PC-3 (cell line): Measurements from ENCODE around the gene RPLP1. TPM values are rescaled to one million over a fixed set of nuclear protein-coding genes. Genes with fewer than 3 reads are reported as not detected.
A peak's percentile ranks its signal among the peaks of the same experiment; 100 is the strongest.

Experiments used
- ATAC-seq: fragments of 200-7000 bp; cut with Tn5 transposase; 2 replicates; pipeline ENCODE4 v1.9.1; 2020; ENCODE audit warnings: mild to moderate bottlenecking, moderate library complexity
- BruUV-seq: library from RNA; stranded (reverse); fragments of 400-500 nt; replicated peaks from 2 replicates; lab custom pipeline; 2021; lab: Mats Ljungman, UMichigan
- CTCF ChIA-PET: fragments of 300-600 bp; sonication (Branson Sonifier 250); formaldehyde crosslinking; loops from one replicate; lab custom pipeline; 2022; ENCODE audit warnings: antibody characterized with exemption; lab: Charles Lee
- POLR2A ChIA-PET: fragments of 300-600 bp; sonication (Branson Sonifier 250); formaldehyde crosslinking; loops from one replicate; lab custom pipeline; 2022; ENCODE audit warnings: antibody characterized with exemption; ENCODE audit not compliant: unreplicated experiment; lab: Charles Lee
- DNase-seq: peaks from one replicate; pipeline ENCODE4 v3.0.0-alpha.2; 2015
- H2AFZ ChIP-seq: fragments of 300-600 bp; sonication (generic); 2 replicates; pipeline ENCODE4 v1.6.0; 2016; ENCODE audit warnings: antibody characterized with exemption, low read length
- H3F3A ChIP-seq: fragments of 300-600 bp; sonication (generic); one replicate; pipeline ENCODE4 v1.6.0; 2017; ENCODE audit warnings: antibody characterized with exemption, low read length, control low read depth, mild to moderate bottlenecking; ENCODE audit not compliant: unreplicated experiment
- H3K27ac ChIP-seq: fragments of 300-600 bp; sonication (generic); 2 replicates; pipeline ENCODE4 v1.5.1; 2016; ENCODE audit warnings: mild to moderate bottlenecking, low read length
- H3K27me3 ChIP-seq: fragments of 300-600 bp; sonication (generic); 2 replicates; pipeline ENCODE4 v1.6.1; 2016; ENCODE audit warnings: low read length, mixed read lengths
- H3K36me3 ChIP-seq: fragments of 300-600 bp; sonication (generic); 2 replicates; pipeline ENCODE4 v1.6.1; 2016; ENCODE audit warnings: low read depth, mixed run types, low read length, mixed read lengths
- H3K4me1 ChIP-seq: fragments of 300-600 bp; sonication (generic); 2 replicates; pipeline ENCODE4 v1.5.1; 2016; ENCODE audit warnings: low read length; ENCODE audit not compliant: insufficient read depth
- H3K4me2 ChIP-seq: fragments of 300-600 bp; sonication (generic); 2 replicates; pipeline ENCODE4 v1.6.0; 2016; ENCODE audit warnings: low read length
- H3K4me3 ChIP-seq: fragments of 300-600 bp; sonication (generic); 2 replicates; pipeline ENCODE4 v1.5.1; 2016; ENCODE audit warnings: mild to moderate bottlenecking, low read length, mixed read lengths
- H3K79me2 ChIP-seq: fragments of 300-600 bp; sonication (generic); 2 replicates; pipeline ENCODE4 v1.6.1; 2017; ENCODE audit warnings: low read length, mixed read lengths
- H3K9ac ChIP-seq: fragments of 300-600 bp; sonication (generic); 2 replicates; pipeline ENCODE4 v1.6.0; 2016; ENCODE audit warnings: mild to moderate bottlenecking, low read length
- H3K9me2 ChIP-seq: fragments of 300-600 bp; sonication (generic); replicated peaks from 2 replicates; pipeline ENCODE4 v1.6.1; 2016; ENCODE audit warnings: mixed run types, low read length, mixed read lengths
- H3K9me3 ChIP-seq: fragments of 300-600 bp; sonication (generic); 2 replicates; pipeline ENCODE4 v1.6.1; 2016; ENCODE audit warnings: low read length, mixed read lengths
- H4K20me1 ChIP-seq: fragments of 300-600 bp; sonication (generic); 2 replicates; pipeline ENCODE4 v1.6.1; 2016; ENCODE audit warnings: low read length, mixed read lengths
- CTCF ChIP-seq: fragments of 300-600 bp; sonication (generic); conservative IDR thresholded peaks from 2 replicates; pipeline ENCODE4 v1.5.1; 2017; ENCODE audit warnings: antibody characterized with exemption, low read depth, mild to moderate bottlenecking, low read length
- EZH2 ChIP-seq: fragments of 300-600 bp; sonication (generic); IDR thresholded peaks from one replicate; pipeline ENCODE4 v1.6.1; 2017; ENCODE audit warnings: antibody characterized with exemption, mild to moderate bottlenecking, low read length; ENCODE audit not compliant: unreplicated experiment
- EZH2phosphoT487 ChIP-seq: fragments of 300-600 bp; sonication (generic); IDR thresholded peaks from 2 replicates; pipeline ENCODE4 v1.6.1; 2018; ENCODE audit warnings: mild to moderate bottlenecking, antibody characterized with exemption, low read length, borderline replicate concordance
- intact Hi-C: fragments of 100-400 bp; cut with micrococcal nuclease; formaldehyde crosslinking; loops from 2 replicates; pipeline ENCODE4 v1.9.0; 2023
- total RNA-seq: library from RNA; depleted of rRNA; stranded (reverse); fragments of >200 nt; gene quantifications from 2 replicates; pipeline ENCODE4 v1.2.3, GENCODE V29; 2014

The RPLP1 gene
- total RNA-seq, 1 experiment from 2014 or later, result 253 TPM

DNA sequence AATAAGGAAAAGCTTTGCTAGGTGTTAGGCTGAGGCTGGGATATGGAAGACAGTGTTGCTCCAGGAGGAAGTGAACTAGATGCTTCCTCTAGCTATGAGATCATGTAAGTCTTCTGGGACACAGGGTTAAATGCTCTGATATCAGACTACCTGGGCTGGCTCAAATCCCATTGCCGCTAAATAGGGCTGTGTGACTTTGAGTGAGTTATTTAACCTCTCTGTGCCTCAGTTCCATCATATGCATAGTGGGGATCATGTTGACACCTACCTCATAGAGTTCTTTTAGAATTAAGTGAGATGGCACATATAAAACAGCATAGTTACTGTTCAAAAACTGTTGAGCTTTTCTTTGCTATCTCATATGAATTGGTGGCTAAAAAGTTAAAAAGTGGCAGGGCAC, 12.6 kb downstream of the RPLP1 start:
- Histone ChIP-seq H3K27me3 (no peaks in the 10 kb centered on the region), H2AFZ (no peak overlapping the region), H4K20me1 (no peaks in the 10 kb centered on the region), H3K9me2 (no peaks in the 10 kb centered on the region), H3K9me3 (no peaks in the 10 kb centered on the region), H3F3A (peaks cover 6% of the 10 kb centered on the region), H3K9ac (no peak overlapping the region), H3K27ac (no peak overlapping the region), H3K4me1 (peaks cover 60% of the 10 kb centered on the region), H3K4me2 (no peak overlapping the region), H3K79me2 (peaks cover 5% of the 10 kb centered on the region; the same call in 1 of the 2 replicates), H3K4me3 (no peak overlapping the region), H3K36me3 (no peaks in the 10 kb centered on the region)
- no TSS peak for BruUV-seq
- intact Hi-C loops, result loop anchor here (5.0 kb wide), 1 partner anchor 632 kb away; the partner anchor contains the start of gene TLE3
- TF ChIP-seq CTCF (no peak), EZH2phosphoT487 (no peak), EZH2 (no peak)
- CTCF ChIA-PET, result no interaction called here
- ATAC-seq (no peak), DNase-seq (no peak)
- POLR2A ChIA-PET, result no interaction called here

DNA sequence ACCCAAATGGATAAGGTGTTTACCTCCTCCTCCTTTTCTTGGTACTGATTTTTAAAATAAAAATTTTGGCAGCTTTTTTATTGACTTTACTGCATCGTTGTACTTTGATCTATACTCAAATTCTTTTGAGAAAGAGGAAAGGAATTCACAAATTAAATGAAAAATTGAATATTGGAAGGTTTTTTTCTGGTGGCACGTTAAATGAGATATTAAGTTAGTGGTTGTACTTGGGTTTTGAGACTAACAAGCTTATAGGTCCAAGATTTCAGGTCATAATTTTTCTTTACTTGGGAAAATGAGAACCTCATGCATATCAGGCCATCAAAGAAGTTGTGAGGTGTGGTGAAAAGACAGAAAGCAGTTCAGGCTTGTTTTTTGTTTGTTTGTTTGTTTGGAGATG, 14.1 kb downstream of the RPLP1 start:
- Histone ChIP-seq H3K4me1 (peaks cover 60% of the 10 kb centered on the region), H3K9me3 (no peaks in the 10 kb centered on the region), H3K4me3 (no peak overlapping the region), H3K9me2 (no peaks in the 10 kb centered on the region), H3K36me3 (no peaks in the 10 kb centered on the region), H3F3A (peaks cover 6% of the 10 kb centered on the region), H4K20me1 (no peaks in the 10 kb centered on the region), H3K79me2 (peaks cover 5% of the 10 kb centered on the region; the same call in 1 of the 2 replicates), H3K27me3 (no peaks in the 10 kb centered on the region), H3K9ac (no peak overlapping the region), H2AFZ (no peak overlapping the region), H3K4me2 (peak overlapping the region; percentile 47; the same call in 1 of the 2 replicates), H3K27ac (peak overlapping the region; percentile 67)
- TF ChIP-seq CTCF (no peak), EZH2phosphoT487 (no peak), EZH2 (no peak)
- ATAC-seq, result no peak
- ChIA-PET CTCF (no interaction called here), POLR2A (no interaction called here)
- no peak for DNase-seq
- intact Hi-C loops, result loop anchor here (2.0 to 5.0 kb wide), 2 partner anchors 52 to 631 kb away; partner anchors contain the start of genes KIF23 and TLE3
- no TSS peak for BruUV-seq

DNA sequence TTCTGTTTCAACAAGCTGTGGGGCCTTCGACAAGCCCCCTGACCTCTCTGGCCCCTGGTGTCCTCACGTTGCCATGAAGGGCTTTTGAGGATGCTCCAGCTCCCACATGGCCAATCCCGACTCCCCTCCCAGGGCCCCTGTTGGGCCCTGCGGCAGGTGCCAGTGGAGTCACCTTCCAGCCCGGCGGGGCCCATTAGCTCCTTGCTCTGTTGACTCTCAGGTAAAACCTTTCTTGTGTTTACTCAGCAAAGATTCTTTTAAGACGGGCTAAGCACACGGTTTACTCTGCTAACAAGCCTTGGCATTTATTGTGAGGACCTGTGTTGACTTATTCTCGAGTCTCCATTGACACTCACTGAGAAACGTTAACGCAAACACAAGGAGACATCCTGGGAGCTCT, 15.0 kb downstream of the RPLP1 start:
- Histone ChIP-seq H3K27ac (peak overlapping the region; percentile 90), H3K9me2 (no peaks in the 10 kb centered on the region), H3K4me3 (peak overlapping the region; percentile 42; the same call in 1 of the 2 replicates), H3K9me3 (no peaks in the 10 kb centered on the region), H2AFZ (peak overlapping the region; percentile 39; the same call in 1 of the 2 replicates), H3K9ac (peak overlapping the region; percentile 52), H3K36me3 (no peaks in the 10 kb centered on the region), H3K4me1 (peaks cover 54% of the 10 kb centered on the region), H3K27me3 (no peaks in the 10 kb centered on the region), H3F3A (peaks cover 6% of the 10 kb centered on the region), H4K20me1 (no peaks in the 10 kb centered on the region), H3K79me2 (no peaks in the 10 kb centered on the region), H3K4me2 (peak overlapping the region; percentile 65)
- TF ChIP-seq EZH2phosphoT487 (no peak), CTCF (no peak), EZH2 (no peak)
- CTCF ChIA-PET, result no interaction called here
- no TSS peak for BruUV-seq
- intact Hi-C loops, result loop anchor here (2.0 to 5.0 kb wide), 2 partner anchors 53 to 630 kb away; partner anchors contain the start of genes KIF23 and TLE3
- POLR2A ChIA-PET, result no interaction called here
- peak; percentile 45 for ATAC-seq
- peak; percentile 75 for DNase-seq
